CD8-positive, alpha-beta memory T cell (primary cell): ENCODE data around the gene OTOGL. TPM values are rescaled to one million over a fixed set of nuclear protein-coding genes. Genes with fewer than 3 reads are reported as not detected.

ENCODE experiments used
- CTCF ChIA-PET: fragments of 350-600 bp; sonication (Branson Sonifier 250); formaldehyde crosslinking; loops from one replicate; lab custom pipeline; 2021; ENCODE audit warnings: antibody characterized with exemption; lab: Charles Lee
- POLR2A ChIA-PET: fragments of 350-600 bp; sonication (Branson Sonifier 250); formaldehyde crosslinking; loops from one replicate; lab custom pipeline; 2021; ENCODE audit warnings: antibody characterized with exemption; lab: Charles Lee
- DNase-seq, 5 donors: peaks; one replicate each; pipeline versions ENCODE4 v3.0.0 to v3.0.0-alpha.2; 2020 to 2022; ENCODE audit warnings: mixed read lengths in 1 of 5
- H3K27ac ChIP-seq: one replicate; pipeline ENCODE4 v1.7.0; 2013; ENCODE audit warnings: low read depth, mild to moderate bottlenecking, low read length, moderate library complexity
- H3K27me3 ChIP-seq: 2 replicates; pipeline ENCODE4 v1.7.0; 2013; ENCODE audit warnings: low read length, mild to moderate bottlenecking; ENCODE audit not compliant: insufficient read depth, poor library complexity, severe bottlenecking
- H3K36me3 ChIP-seq: 2 replicates; pipeline ENCODE4 v1.7.0; 2013; ENCODE audit warnings: mild to moderate bottlenecking, low read length, moderate library complexity; ENCODE audit not compliant: insufficient read depth
- H3K4me1 ChIP-seq: 2 replicates; pipeline ENCODE4 v1.7.0; 2013; ENCODE audit warnings: mild to moderate bottlenecking, low read length, moderate library complexity; ENCODE audit not compliant: insufficient read depth
- H3K4me3 ChIP-seq: 2 replicates; pipeline ENCODE4 v1.7.0; 2013; ENCODE audit warnings: mild to moderate bottlenecking, low read length
- H3K9me3 ChIP-seq: 2 replicates; pipeline ENCODE4 v1.7.0; 2013; ENCODE audit warnings: mild to moderate bottlenecking, low read length
- H3K27ac Mint-ChIP-seq, 8 donors: one replicate each; pipeline ENCODE4 v1.8.0; 2020 to 2021; ENCODE audit warnings: mixed read lengths in 8 of 8, mild to moderate bottlenecking in 6 of 8, inconsistent platforms in 3 of 8, moderate library complexity in 3 of 8
- H3K27me3 Mint-ChIP-seq, 2 donors: one replicate each; pipeline ENCODE4 v1.8.0; 2020 to 2021; ENCODE audit warnings: mixed read lengths in 2 of 2, mild to moderate bottlenecking in 1 of 2, moderate library complexity in 1 of 2
- H3K36me3 Mint-ChIP-seq, 3 donors: one replicate each; pipeline ENCODE4 v1.8.0; 2020 to 2021; ENCODE audit warnings: mixed read lengths in 3 of 3, inconsistent platforms in 1 of 3, mild to moderate bottlenecking in 1 of 3
- H3K4me1 Mint-ChIP-seq, 3 donors: one replicate each; pipeline ENCODE4 v1.8.0; 2020 to 2021; ENCODE audit warnings: mixed read lengths in 3 of 3, inconsistent platforms in 1 of 3, mild to moderate bottlenecking in 1 of 3
- H3K4me3 Mint-ChIP-seq, 7 donors: one replicate each; pipeline ENCODE4 v1.8.0; 2020 to 2021; ENCODE audit warnings: mixed read lengths in 7 of 7, mild to moderate bottlenecking in 6 of 7, moderate library complexity in 4 of 7, inconsistent platforms in 2 of 7
- H3K9me3 Mint-ChIP-seq, 5 donors: one replicate each; pipeline ENCODE4 v1.8.0; 2020 to 2022; ENCODE audit warnings: mixed read lengths in 5 of 5, mild to moderate bottlenecking in 3 of 5, moderate library complexity in 2 of 5, inconsistent platforms in 1 of 5
- polyA plus RNA-seq: library from polyadenylated mRNA; unstranded; fragments of 300-500 nt; fragmentation: Illumina TruSeq; gene quantifications from one replicate; pipeline ENCODE4 v1.2.3, GENCODE V29; 2021
- total RNA-seq, 2 experiments: library from RNA; stranded (reverse); gene quantifications; one replicate each; pipeline ENCODE4 v1.2.3, GENCODE V29; 2021

The OTOGL gene
- total and polyA plus RNA-seq, 3 experiments from 2014 or later, result not detected

DNA sequence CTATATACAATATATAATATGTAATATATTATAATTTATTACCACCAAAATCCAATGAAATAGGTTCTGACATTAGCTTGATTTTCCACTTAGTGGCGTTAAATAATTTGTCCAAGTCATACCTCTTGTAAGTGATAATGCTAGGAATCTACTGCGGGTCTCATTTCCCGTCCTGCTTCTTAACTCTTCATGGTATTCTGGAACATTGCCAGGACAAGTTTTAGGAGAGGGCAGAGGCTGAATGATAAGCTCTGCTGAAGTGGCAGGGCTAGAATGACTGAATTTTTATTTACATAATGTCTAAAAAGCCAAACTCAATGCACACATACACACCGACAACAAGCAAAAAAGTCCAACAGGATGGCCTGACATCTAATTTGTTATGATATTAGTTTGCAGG, 274.3 kb downstream of the OTOGL start:
- Histone ChIP-seq H3K4me3 (no peak overlapping the region), H3K9me3 (no peaks in the 10 kb centered on the region), H3K36me3 (no peaks in the 10 kb centered on the region), H3K4me1 (no peaks in the 10 kb centered on the region), H3K27me3 (no peaks in the 10 kb centered on the region), H3K27ac (no peak overlapping the region)
- Mint-ChIP-seq H3K27ac (no peak overlapping the region), H3K27me3 (no peaks in the 10 kb centered on the region), H3K9me3 (no peaks in the 10 kb centered on the region), H3K4me1 (no peaks in the 10 kb centered on the region), H3K4me3 (no peak overlapping the region), H3K36me3 (no peaks in the 10 kb centered on the region)
- DNase-seq, result no peak
- POLR2A ChIA-PET, result no interaction called here
- CTCF ChIA-PET, result no interaction called here

DNA sequence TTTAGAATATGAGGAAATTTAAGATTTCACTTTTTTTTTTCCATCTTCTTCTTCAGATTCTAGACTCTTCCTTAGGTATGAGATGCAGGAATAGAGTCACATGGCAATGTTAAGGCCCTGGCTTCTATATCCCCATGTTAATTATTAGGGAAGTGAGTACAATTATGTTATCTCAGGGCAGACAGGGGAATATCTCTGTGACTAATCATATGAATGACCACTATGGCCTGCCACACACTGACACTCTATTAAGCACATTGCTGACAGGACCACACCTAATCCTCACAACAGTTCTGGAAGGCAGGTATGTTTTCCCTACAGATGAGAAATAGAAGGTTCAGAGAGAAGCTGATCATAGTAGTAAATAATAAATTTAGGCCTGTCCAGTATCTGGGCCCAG, 275.3 kb downstream of the OTOGL start:
- no peak overlapping the region for H3K27ac Mint-ChIP-seq
- H3K36me3 Mint-ChIP-seq, result no peaks in the 10 kb centered on the region
- Histone ChIP-seq H3K4me1 (no peaks in the 10 kb centered on the region), H3K4me3 (no peak overlapping the region), H3K36me3 (no peaks in the 10 kb centered on the region), H3K27ac (no peak overlapping the region), H3K27me3 (no peaks in the 10 kb centered on the region), H3K9me3 (no peaks in the 10 kb centered on the region)
- no peak for DNase-seq
- H3K4me1 Mint-ChIP-seq, result no peaks in the 10 kb centered on the region
- H3K4me3 Mint-ChIP-seq, result no peak overlapping the region
- ChIA-PET CTCF (no interaction called here), POLR2A (no interaction called here)
- H3K27me3 Mint-ChIP-seq, result no peaks in the 10 kb centered on the region
- H3K9me3 Mint-ChIP-seq, result no peaks in the 10 kb centered on the region

DNA sequence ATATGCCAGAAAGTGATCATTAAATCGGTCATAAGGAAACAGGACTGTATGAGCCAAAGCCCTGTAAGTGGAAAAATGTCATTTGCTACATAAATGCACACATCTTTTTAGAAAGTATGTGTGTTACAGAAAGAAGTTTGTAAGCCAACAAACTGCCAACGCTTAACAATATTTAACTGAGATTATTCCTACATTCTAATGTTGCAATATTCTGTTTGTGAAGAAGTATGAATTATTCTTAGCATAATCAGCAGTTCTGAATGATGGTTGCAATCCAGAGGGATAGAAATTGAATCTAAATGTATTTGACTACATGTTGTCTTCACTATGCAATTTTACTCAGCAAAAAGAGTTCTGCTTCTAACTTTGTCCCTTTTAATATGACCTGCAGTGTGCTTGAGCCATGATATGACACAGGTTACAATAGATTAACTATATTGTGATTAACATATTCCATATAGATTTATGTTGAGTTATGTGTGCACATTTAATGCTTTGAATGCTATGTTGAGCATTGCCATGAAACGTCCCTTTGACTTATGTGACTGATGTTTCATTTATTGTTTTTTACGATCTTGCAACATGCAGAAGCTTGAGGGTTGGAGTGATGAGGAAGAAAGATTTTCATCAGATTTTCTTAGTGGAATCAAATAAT, 277.9 kb downstream of the OTOGL start:
- Histone ChIP-seq H3K9me3 (no peaks in the 10 kb centered on the region), H3K36me3 (no peaks in the 10 kb centered on the region), H3K4me1 (no peaks in the 10 kb centered on the region), H3K27ac (no peak overlapping the region), H3K4me3 (no peak overlapping the region), H3K27me3 (no peaks in the 10 kb centered on the region)
- Mint-ChIP-seq H3K27ac (no peak overlapping the region), H3K36me3 (no peaks in the 10 kb centered on the region), H3K4me1 (no peaks in the 10 kb centered on the region), H3K27me3 (no peaks in the 10 kb centered on the region), H3K9me3 (peaks cover 0 to 2% (median 0%) of the 10 kb centered on the region in 5 donors), H3K4me3 (no peak overlapping the region)
- CTCF ChIA-PET, result no interaction called here
- DNase-seq, result no peak
- POLR2A ChIA-PET, result no interaction called here

GRCh38 chr12:80381121-80381520, 281.8 kb downstream of the OTOGL start:
- no peak overlapping the region for H3K27ac Mint-ChIP-seq
- no peaks in the 10 kb centered on the region for H3K4me1 Mint-ChIP-seq
- Histone ChIP-seq H3K36me3 (no peaks in the 10 kb centered on the region), H3K9me3 (no peaks in the 10 kb centered on the region), H3K4me1 (no peaks in the 10 kb centered on the region), H3K27ac (no peak overlapping the region), H3K4me3 (no peak overlapping the region), H3K27me3 (no peaks in the 10 kb centered on the region)
- no peak for DNase-seq
- H3K4me3 Mint-ChIP-seq, result no peak overlapping the region
- POLR2A ChIA-PET, result no interaction called here
- peaks cover 0 to 2% (median 0%) of the 10 kb centered on the region in 5 donors for H3K9me3 Mint-ChIP-seq
- H3K36me3 Mint-ChIP-seq, result no peaks in the 10 kb centered on the region
- H3K27me3 Mint-ChIP-seq, result no peaks in the 10 kb centered on the region
- CTCF ChIA-PET, result no interaction called here

GRCh38 chr12:80382254-80382653, 282.9 kb downstream of the OTOGL start:
- Mint-ChIP-seq H3K27me3 (no peaks in the 10 kb centered on the region), H3K36me3 (no peaks in the 10 kb centered on the region), H3K9me3 (peaks cover 0 to 6% (median 3%) of the 10 kb centered on the region in 5 donors), H3K27ac (peak overlapping the region in 1 of 8 donors; percentile 83), H3K4me1 (no peaks in the 10 kb centered on the region), H3K4me3 (no peak overlapping the region)
- H3K4me1 ChIP-seq, result no peaks in the 10 kb centered on the region
- no peaks in the 10 kb centered on the region for H3K36me3 ChIP-seq
- H3K9me3 ChIP-seq, result no peaks in the 10 kb centered on the region
- no peak overlapping the region for H3K27ac ChIP-seq
- H3K27me3 ChIP-seq, result no peaks in the 10 kb centered on the region
- DNase-seq, result no peak
- POLR2A ChIA-PET, result no interaction called here
- no peak overlapping the region for H3K4me3 ChIP-seq
- CTCF ChIA-PET, result no interaction called here

DNA sequence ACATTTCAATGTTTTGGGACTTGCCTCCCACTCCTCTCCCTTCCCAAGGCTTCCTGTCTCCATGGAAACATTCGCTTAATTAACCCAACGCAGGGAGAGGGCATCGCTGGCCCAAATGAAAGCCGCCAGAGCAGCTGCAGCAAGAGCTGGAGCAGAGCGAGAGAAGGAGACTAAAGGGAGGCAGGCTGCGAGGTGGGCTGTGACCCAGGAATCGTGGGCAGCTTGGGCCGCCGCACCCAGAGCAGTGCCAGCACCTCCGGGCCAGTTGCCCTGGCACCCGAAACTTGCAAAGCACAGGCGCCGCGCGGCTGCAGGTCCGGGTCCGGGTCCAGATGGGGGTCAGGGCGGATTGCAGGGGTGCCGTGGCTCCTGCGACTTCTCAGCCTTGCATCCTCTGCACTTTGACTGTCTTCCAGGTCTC, 301.2 kb downstream of the OTOGL start:
- Mint-ChIP-seq H3K4me3 (no peak overlapping the region), H3K9me3 (peaks cover 2 to 8% (median 4%) of the 10 kb centered on the region in 5 donors), H3K4me1 (no peaks in the 10 kb centered on the region), H3K27ac (no peak overlapping the region), H3K36me3 (no peaks in the 10 kb centered on the region), H3K27me3 (no peaks in the 10 kb centered on the region)
- Histone ChIP-seq H3K9me3 (no peaks in the 10 kb centered on the region), H3K4me1 (no peaks in the 10 kb centered on the region), H3K36me3 (no peaks in the 10 kb centered on the region), H3K4me3 (no peak overlapping the region), H3K27ac (no peak overlapping the region), H3K27me3 (no peaks in the 10 kb centered on the region)
- CTCF ChIA-PET, result no interaction called here
- POLR2A ChIA-PET, result no interaction called here
- no peak for DNase-seq

DNA sequence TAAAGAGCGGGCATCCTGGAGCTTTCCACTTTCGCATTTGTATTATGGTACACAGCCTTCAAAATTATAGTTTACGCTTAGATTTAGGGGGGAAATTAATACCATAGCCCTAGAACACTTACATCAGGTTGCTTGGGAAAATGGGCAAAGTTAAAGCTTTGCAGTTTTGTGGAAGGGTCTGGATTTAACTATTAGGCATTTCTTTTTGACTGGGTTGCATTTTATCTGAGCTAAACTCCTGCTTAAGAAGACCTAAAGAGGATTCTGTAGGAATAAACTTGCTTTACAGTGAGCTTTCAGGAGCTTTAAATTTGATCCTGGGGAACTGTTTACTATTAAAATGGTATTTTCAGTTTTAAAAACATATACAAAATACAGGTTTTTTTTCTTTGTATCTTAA, 301.9 kb downstream of the OTOGL start:
- ChIA-PET CTCF (no interaction called here), POLR2A (no interaction called here)
- H3K27ac Mint-ChIP-seq, result no peak overlapping the region
- Histone ChIP-seq H3K27me3 (no peaks in the 10 kb centered on the region), H3K4me3 (no peak overlapping the region), H3K27ac (no peak overlapping the region), H3K36me3 (no peaks in the 10 kb centered on the region), H3K9me3 (no peaks in the 10 kb centered on the region), H3K4me1 (no peaks in the 10 kb centered on the region)
- H3K4me1 Mint-ChIP-seq, result no peaks in the 10 kb centered on the region
- H3K27me3 Mint-ChIP-seq, result no peaks in the 10 kb centered on the region
- no peak for DNase-seq
- peaks cover 2 to 7% (median 4%) of the 10 kb centered on the region in 5 donors for H3K9me3 Mint-ChIP-seq
- H3K4me3 Mint-ChIP-seq, result no peak overlapping the region
- no peaks in the 10 kb centered on the region for H3K36me3 Mint-ChIP-seq

DNA sequence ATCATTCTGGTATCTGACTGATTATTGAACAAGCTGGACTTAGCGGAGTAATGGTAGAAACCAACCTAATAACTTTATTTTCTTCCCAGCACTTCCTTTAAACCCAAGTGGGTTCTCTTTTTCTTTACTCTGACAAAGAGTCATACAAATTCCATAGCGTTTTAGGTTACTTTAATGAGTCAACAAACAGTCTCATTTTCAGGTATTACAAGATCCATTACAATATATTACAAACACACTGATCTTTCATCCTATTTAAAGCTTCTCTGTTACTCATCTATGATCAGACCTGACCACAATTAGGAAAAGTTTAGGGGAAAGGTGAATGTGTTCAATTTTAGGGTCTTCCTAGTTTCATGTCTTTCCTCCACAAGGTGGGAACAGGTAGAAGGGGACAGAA, 305.3 kb downstream of the OTOGL start:
- peaks cover 0 to 6% (median under 1%) of the 10 kb centered on the region in 5 donors for H3K9me3 Mint-ChIP-seq
- Histone ChIP-seq H3K9me3 (no peaks in the 10 kb centered on the region), H3K36me3 (no peaks in the 10 kb centered on the region), H3K4me1 (no peaks in the 10 kb centered on the region), H3K27ac (no peak overlapping the region), H3K27me3 (no peaks in the 10 kb centered on the region), H3K4me3 (no peak overlapping the region)
- CTCF ChIA-PET, result no interaction called here
- H3K4me1 Mint-ChIP-seq, result no peaks in the 10 kb centered on the region
- DNase-seq, result no peak
- no peak overlapping the region for H3K4me3 Mint-ChIP-seq
- POLR2A ChIA-PET, result no interaction called here
- no peaks in the 10 kb centered on the region for H3K36me3 Mint-ChIP-seq
- H3K27me3 Mint-ChIP-seq, result no peaks in the 10 kb centered on the region
- H3K27ac Mint-ChIP-seq, result no peak overlapping the region
